Measurements from ENCODE around the gene RNF145. TPM values are rescaled to one million over a fixed set of nuclear protein-coding genes. Genes with fewer than 3 reads are reported as not detected.

Gene RNF145
- total and polyA plus RNA-seq, 3 donors from 2014 or later, result 30.0 to 40.4 (median 39.5) TPM

GRCh38 chr5:159207222-159207685 is 2.1 kb downstream of the RNF145 start:
- no peaks in the 10 kb centered on the region for H3K27me3 ChIP-seq
- H3K9me3 ChIP-seq, result no peaks in the 10 kb centered on the region
- no peak for TF ChIP-seq POLR2A (IDR thresholded peaks at IDR 0.05)
- TF ChIP-seq, protein P1, sequence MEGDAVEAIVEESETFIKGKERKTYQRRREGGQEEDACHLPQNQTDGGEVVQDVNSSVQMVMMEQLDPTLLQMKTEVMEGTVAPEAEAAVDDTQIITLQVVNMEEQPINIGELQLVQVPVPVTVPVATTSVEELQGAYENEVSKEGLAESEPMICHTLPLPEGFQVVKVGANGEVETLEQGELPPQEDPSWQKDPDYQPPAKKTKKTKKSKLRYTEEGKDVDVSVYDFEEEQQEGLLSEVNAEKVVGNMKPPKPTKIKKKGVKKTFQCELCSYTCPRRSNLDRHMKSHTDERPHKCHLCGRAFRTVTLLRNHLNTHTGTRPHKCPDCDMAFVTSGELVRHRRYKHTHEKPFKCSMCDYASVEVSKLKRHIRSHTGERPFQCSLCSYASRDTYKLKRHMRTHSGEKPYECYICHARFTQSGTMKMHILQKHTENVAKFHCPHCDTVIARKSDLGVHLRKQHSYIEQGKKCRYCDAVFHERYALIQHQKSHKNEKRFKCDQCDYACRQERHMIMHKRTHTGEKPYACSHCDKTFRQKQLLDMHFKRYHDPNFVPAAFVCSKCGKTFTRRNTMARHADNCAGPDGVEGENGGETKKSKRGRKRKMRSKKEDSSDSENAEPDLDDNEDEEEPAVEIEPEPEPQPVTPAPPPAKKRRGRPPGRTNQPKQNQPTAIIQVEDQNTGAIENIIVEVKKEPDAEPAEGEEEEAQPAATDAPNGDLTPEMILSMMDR (IDR thresholded peaks at IDR 0.05), result no peak
- H3K36me3 ChIP-seq (ENCODE audit: low read depth, missing control alignments), result no peaks in the 10 kb centered on the region
- H3K4me3 ChIP-seq, result peak overlapping the region; percentile 96 to 97
- H3K27ac ChIP-seq, result peak overlapping the region; percentile 88 to 93
- WGBS, 2 donors, result 4 to 5% methylated on average over 5 of the region's 5 CpGs
- intact Hi-C loops (cut with DNase I; ENCODE audit: low total_unique reads), result no loop called here
- H3K4me1 ChIP-seq, result peaks cover 32% of the 10 kb centered on the region
- DNase-seq, result no peak

DNA sequence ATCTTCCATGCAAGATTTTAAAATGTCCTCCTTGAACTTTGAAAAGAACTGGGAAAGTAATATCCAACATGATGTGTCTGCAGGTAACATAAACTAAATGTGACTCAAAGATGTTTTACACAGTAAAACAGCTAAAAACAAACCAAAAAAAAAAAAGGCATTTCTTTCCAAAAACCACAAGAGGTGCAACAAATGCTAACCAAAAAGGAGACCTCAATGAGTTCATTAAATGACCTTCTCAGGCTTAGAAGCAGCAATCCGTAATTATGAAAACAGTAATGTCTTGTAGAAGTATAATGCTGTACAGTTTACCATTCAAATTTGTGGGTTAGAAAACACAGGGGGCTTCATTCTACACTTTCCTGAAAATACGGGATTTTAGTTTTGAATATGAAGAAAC is 2.5 kb downstream of the RNF145 start:
- H3K36me3 ChIP-seq (ENCODE audit: low read depth, missing control alignments), result no peaks in the 10 kb centered on the region
- no peak for DNase-seq
- 16 to 26% methylated on average over 2 of the region's 2 CpGs for WGBS, 2 donors
- H3K9me3 ChIP-seq, result no peaks in the 10 kb centered on the region
- TF ChIP-seq POLR2A (IDR thresholded peaks at IDR 0.05), result no peak
- TF ChIP-seq, protein P1 (IDR thresholded peaks at IDR 0.05), result no peak
- peak overlapping the region; percentile 88 to 93 for H3K27ac ChIP-seq
- intact Hi-C loops (cut with DNase I; ENCODE audit: low total_unique reads), result no loop called here
- peaks cover 32% of the 10 kb centered on the region for H3K4me1 ChIP-seq
- H3K27me3 ChIP-seq, result no peaks in the 10 kb centered on the region
- H3K4me3 ChIP-seq, result no peak overlapping the region

- Histone ChIP-seq H3K4me1 (peaks cover 32% of the 10 kb centered on the region), H3K4me3 (no peak overlapping the region), H3K9me3 (no peaks in the 10 kb centered on the region), H3K27ac (peak overlapping the region; percentile 88 to 93), H3K27me3 (no peaks in the 10 kb centered on the region), H3K36me3 (ENCODE audit: low read depth, missing control alignments) (no peaks in the 10 kb centered on the region)
- no peak for DNase-seq
- no peak for TF ChIP-seq POLR2A (IDR thresholded peaks at IDR 0.05)
- TF ChIP-seq, protein P1 (IDR thresholded peaks at IDR 0.05), result no peak
- intact Hi-C loops (cut with DNase I; ENCODE audit: low total_unique reads), result no loop called here
- WGBS, 2 donors, result 21 to 22% methylated on average over 2 of the region's 2 CpGs
Measured at GRCh38 chr5:159206368-159206767, 3.0 kb downstream of the RNF145 start.

- Histone ChIP-seq H3K27me3 (no peaks in the 10 kb centered on the region), H3K4me1 (peaks cover 32% of the 10 kb centered on the region), H3K9me3 (no peaks in the 10 kb centered on the region), H3K36me3 (ENCODE audit: low read depth, missing control alignments) (no peaks in the 10 kb centered on the region), H3K4me3 (no peak overlapping the region), H3K27ac (no peak overlapping the region)
- TF ChIP-seq, protein P1 (IDR thresholded peaks at IDR 0.05), result no peak
- no peak for TF ChIP-seq POLR2A (IDR thresholded peaks at IDR 0.05)
- DNase-seq, result no peak
- WGBS, 2 donors, result 58 to 62% methylated on average over 2 of the region's 2 CpGs
- intact Hi-C loops (cut with DNase I; ENCODE audit: low total_unique reads), result no loop called here
Measured at GRCh38 chr5:159203351-159203750, 6.0 kb downstream of the RNF145 start.

- Histone ChIP-seq H3K27ac (no peak overlapping the region), H3K27me3 (no peaks in the 10 kb centered on the region), H3K4me3 (no peak overlapping the region), H3K9me3 (no peaks in the 10 kb centered on the region), H3K36me3 (ENCODE audit: low read depth, missing control alignments) (no peaks in the 10 kb centered on the region), H3K4me1 (peaks cover 32% of the 10 kb centered on the region)
- TF ChIP-seq, protein P1 (IDR thresholded peaks at IDR 0.05), result no peak
- TF ChIP-seq POLR2A (IDR thresholded peaks at IDR 0.05), result no peak
- intact Hi-C loops (cut with DNase I; ENCODE audit: low total_unique reads), result no loop called here
- 65 to 74% methylated on average over 4 of the region's 4 CpGs for WGBS, 2 donors
- no peak for DNase-seq
Measured at GRCh38 chr5:159202151-159202550, 7.2 kb downstream of the RNF145 start.

All from testis (tissue), 3 donors.